Uterus (tissue), 2 donors: ENCODE data around the gene NPB.

Experiments
- POLR2A ChIP-seq, 2 donors: fragments of 450-650 bp; IDR thresholded peaks; one replicate each; pipeline ENCODE4 v1.6.1; 2016; ENCODE audit warnings: antibody characterized with exemption in 2 of 2, mild to moderate bottlenecking in 1 of 2, moderate library complexity in 1 of 2
- TF ChIP-seq, protein P1 (sequence below), 4 experiments: fragments of 200-600 bp in 2 of 4; fragments of 450-650 bp in 2 of 4; sonication (generic) in 2 of 4; IDR thresholded peaks; one replicate each; pipeline ENCODE4 v1.5.1; 2016 to 2019; ENCODE audit warnings: antibody characterized with exemption in 4 of 4, mild to moderate bottlenecking in 2 of 4, moderate library complexity in 1 of 4

DNA sequence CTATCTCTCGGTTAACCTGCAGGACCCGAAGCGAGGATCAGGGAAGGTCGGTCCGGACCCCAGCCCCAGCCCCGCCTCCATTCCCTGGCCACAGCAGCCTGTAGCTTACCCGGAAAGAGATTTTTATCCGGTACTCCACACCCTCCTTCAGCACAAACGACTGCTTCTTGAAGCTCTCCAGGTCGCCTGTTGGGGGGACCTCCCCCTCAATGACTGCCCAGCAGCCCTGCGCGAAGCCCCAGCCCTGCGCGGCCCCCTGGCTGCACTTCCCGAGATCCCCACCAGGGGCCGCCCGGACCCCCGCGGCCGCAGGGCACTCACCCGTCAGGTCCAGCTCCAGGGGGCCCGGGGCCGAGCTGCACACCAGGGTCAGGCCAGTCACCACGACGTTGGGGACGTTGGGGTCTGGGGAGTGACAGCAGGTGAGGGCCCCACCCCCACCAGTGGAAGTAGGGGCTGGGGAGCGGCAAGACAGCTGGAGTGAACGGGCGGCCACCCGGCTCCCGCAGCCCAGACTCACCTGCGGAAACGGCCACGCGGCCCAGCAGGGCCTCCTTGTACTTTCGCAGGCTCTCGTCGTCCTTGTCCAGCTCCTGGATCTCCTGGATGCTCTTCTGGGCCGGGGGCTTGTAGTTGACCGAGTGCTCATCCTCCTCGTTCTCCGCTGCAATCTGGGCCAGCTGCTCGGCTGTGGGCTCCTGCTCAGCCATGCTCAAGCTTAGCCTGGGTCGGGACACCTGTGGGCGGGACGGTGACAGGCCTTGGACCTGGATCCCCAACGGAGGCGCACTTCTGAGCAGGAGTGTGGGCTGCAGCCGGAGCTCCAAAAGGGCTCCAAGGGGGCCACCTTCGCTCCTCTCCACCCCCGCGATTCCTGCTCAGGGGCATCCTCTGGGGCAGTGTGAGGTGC, 32.6 kb upstream of the NPB start:
- TF ChIP-seq POLR2A (IDR thresholded peaks at IDR 0.05): no peak
- TF ChIP-seq, protein P1, sequence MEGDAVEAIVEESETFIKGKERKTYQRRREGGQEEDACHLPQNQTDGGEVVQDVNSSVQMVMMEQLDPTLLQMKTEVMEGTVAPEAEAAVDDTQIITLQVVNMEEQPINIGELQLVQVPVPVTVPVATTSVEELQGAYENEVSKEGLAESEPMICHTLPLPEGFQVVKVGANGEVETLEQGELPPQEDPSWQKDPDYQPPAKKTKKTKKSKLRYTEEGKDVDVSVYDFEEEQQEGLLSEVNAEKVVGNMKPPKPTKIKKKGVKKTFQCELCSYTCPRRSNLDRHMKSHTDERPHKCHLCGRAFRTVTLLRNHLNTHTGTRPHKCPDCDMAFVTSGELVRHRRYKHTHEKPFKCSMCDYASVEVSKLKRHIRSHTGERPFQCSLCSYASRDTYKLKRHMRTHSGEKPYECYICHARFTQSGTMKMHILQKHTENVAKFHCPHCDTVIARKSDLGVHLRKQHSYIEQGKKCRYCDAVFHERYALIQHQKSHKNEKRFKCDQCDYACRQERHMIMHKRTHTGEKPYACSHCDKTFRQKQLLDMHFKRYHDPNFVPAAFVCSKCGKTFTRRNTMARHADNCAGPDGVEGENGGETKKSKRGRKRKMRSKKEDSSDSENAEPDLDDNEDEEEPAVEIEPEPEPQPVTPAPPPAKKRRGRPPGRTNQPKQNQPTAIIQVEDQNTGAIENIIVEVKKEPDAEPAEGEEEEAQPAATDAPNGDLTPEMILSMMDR (IDR thresholded peaks at IDR 0.05): peak; percentile 61 to 94 (median 74)
